ENCODE measurements around the gene SEC23A. TPM values are rescaled to one million over a fixed set of nuclear protein-coding genes. Genes with fewer than 3 reads are reported as not detected.
"Not testable (repeated sequence)": the region's sequence is repeated elsewhere in the genome, so short reads cannot be mapped to it uniquely, and the experiment has no call there.

SEC23A gene
- total RNA-seq, 3 donors from 2014 or later (not counting 1 experiment from before 2014, with no cell fraction given), result 61.3 to 75.5 (median 67.8) TPM

DNA sequence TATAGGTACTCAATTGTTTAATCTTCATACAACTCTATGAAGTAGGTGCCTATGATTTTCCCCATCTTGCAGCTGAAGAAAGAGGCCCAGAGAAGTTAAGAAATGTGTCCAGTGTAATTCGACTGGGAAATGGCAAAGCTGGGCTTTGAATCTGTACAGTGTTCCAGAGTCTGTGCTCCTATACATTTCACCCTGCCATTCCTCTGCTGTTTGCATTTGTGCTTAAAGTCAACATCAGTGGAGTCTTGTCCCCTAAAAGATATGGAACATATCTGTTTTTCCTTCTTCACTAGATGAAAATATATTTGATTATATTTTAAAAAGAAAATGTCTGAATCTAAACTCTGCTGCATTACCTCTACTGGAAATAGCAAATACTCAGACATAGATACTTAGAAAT, 88.6 kb downstream of the SEC23A start:
- H3K4me1 Mint-ChIP-seq, result no peaks in the 10 kb centered on the region

DNA sequence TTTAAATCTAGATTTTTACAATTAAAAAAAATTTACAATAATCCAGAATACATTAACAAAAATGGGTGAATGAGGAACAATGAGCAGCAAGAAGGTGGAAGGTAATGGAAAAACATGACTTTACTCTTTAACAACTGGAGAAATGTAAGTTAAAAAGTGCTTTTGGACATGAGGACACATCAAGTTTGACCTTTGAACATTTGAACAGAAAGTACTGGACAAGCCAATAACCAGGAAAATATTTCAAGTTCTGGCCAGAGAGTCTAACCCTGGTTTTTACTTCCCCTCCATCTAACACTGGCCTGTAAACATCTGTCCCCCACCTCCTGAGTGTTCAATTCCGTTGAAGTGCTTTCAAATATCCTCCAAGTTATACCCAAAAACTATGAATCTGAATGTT, 94.1 kb downstream of the SEC23A start:
- H3K27ac Mint-ChIP-seq; H3K9me3 Mint-ChIP-seq; H3K4me1 ChIP-seq (ENCODE audit: control insufficient read depth, insufficient read depth, low read length); H3K36me3 Mint-ChIP-seq; H3K4me3 ChIP-seq (ENCODE audit: low read length); H3K27ac ChIP-seq (ENCODE audit: low read length); intact Hi-C loops (cut with micrococcal nuclease); H3K4me1 Mint-ChIP-seq; H3K4me3 Mint-ChIP-seq; H3K27me3 Mint-ChIP-seq (ENCODE audit: low read depth in 2 of 2); H3K9me3 ChIP-seq (ENCODE audit: control insufficient read depth, insufficient read depth, low read length); H3K27me3 ChIP-seq (ENCODE audit: control insufficient read depth, insufficient read depth, low read length); ATAC-seq; DNase-seq; H3K36me3 ChIP-seq (ENCODE audit: control insufficient read depth, insufficient read depth, low read length): not testable (repeated sequence)
- WGBS (ENCODE audit: insufficient coverage), result 89% methylated on average over 1 of the region's 1 CpG

More for the DNA sequence above, 88.6 kb downstream of the SEC23A start:
- Mint-ChIP-seq H3K27me3 (ENCODE audit: low read depth in 2 of 2) (no peaks in the 10 kb centered on the region), H3K9me3 (no peaks in the 10 kb centered on the region), H3K27ac (no peak overlapping the region), H3K36me3 (no peaks in the 10 kb centered on the region), H3K4me3 (no peak overlapping the region)
- no peak for DNase-seq
- TF ChIP-seq, protein P1, sequence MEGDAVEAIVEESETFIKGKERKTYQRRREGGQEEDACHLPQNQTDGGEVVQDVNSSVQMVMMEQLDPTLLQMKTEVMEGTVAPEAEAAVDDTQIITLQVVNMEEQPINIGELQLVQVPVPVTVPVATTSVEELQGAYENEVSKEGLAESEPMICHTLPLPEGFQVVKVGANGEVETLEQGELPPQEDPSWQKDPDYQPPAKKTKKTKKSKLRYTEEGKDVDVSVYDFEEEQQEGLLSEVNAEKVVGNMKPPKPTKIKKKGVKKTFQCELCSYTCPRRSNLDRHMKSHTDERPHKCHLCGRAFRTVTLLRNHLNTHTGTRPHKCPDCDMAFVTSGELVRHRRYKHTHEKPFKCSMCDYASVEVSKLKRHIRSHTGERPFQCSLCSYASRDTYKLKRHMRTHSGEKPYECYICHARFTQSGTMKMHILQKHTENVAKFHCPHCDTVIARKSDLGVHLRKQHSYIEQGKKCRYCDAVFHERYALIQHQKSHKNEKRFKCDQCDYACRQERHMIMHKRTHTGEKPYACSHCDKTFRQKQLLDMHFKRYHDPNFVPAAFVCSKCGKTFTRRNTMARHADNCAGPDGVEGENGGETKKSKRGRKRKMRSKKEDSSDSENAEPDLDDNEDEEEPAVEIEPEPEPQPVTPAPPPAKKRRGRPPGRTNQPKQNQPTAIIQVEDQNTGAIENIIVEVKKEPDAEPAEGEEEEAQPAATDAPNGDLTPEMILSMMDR (IDR thresholded peaks at IDR 0.05), result no peak
- intact Hi-C loops (cut with micrococcal nuclease), result no loop called here
- no peaks in the 10 kb centered on the region for H3K9me3 ChIP-seq (ENCODE audit: control insufficient read depth, insufficient read depth, low read length)
- H3K36me3 ChIP-seq (ENCODE audit: control insufficient read depth, insufficient read depth, low read length), result no peaks in the 10 kb centered on the region
- H3K27ac ChIP-seq (ENCODE audit: low read length), result no peak overlapping the region
- ATAC-seq, result no peak
- H3K4me3 ChIP-seq (ENCODE audit: low read length), result no peak overlapping the region
- H3K4me1 ChIP-seq (ENCODE audit: control insufficient read depth, insufficient read depth, low read length), result no peaks in the 10 kb centered on the region
- WGBS (ENCODE audit: insufficient coverage), result 100% methylated on average over 1 of the region's 1 CpG
- no peaks in the 10 kb centered on the region for H3K27me3 ChIP-seq (ENCODE audit: control insufficient read depth, insufficient read depth, low read length)

DNA sequence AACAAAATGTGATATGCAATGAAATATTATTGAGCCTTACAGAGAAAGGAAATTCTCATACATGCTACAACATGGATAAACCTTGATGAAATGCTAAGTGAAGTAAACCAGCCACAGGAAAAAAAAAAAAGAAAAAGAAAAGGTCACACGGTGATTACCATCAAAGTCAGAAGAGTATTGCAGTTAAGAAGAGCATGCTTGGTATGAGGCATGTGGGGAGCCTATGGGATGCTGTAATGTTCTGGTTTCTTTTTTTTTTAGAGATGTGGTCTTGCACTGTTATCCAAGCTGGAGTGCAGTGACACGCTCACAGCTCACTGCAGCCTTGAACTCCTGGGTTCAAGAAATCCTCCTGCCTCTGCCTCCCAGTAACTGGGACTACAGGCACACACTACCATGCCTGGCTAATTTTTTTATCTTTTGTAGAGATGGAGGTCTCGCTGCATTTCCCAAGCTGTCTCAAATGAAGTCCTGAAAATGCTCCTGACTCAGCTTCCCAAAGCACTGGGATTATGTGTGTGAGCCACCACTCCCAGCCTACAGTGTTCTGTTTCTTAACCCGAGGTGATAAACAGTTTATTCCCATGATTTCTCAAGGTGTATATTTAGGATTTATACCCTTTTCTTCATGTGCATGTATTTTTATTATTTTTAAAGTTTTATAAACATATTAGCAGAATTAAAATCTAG, 96.2 kb downstream of the SEC23A start:
- Mint-ChIP-seq H3K27me3 (ENCODE audit: low read depth in 2 of 2) (peaks cover 0 to 19% of the 10 kb centered on the region in 2 donors), H3K36me3 (no peaks in the 10 kb centered on the region), H3K9me3 (no peaks in the 10 kb centered on the region), H3K4me3 (no peak overlapping the region), H3K4me1 (peaks cover 0 to 8% of the 10 kb centered on the region in 2 donors), H3K27ac (no peak overlapping the region)
- no peaks in the 10 kb centered on the region for H3K36me3 ChIP-seq (ENCODE audit: control insufficient read depth, insufficient read depth, low read length)
- H3K9me3 ChIP-seq (ENCODE audit: control insufficient read depth, insufficient read depth, low read length), result no peaks in the 10 kb centered on the region
- intact Hi-C loops (cut with micrococcal nuclease), result no loop called here
- peaks cover 2% of the 10 kb centered on the region for H3K27me3 ChIP-seq (ENCODE audit: control insufficient read depth, insufficient read depth, low read length)
- H3K4me1 ChIP-seq (ENCODE audit: control insufficient read depth, insufficient read depth, low read length), result no peaks in the 10 kb centered on the region
- no peak overlapping the region for H3K4me3 ChIP-seq (ENCODE audit: low read length)
- TF ChIP-seq, protein P1 (IDR thresholded peaks at IDR 0.05), result no peak
- no peak overlapping the region for H3K27ac ChIP-seq (ENCODE audit: low read length)
- DNase-seq (no peak), ATAC-seq (no peak)
- WGBS (ENCODE audit: insufficient coverage), result 78% methylated on average over 3 of the region's 4 CpGs

DNA sequence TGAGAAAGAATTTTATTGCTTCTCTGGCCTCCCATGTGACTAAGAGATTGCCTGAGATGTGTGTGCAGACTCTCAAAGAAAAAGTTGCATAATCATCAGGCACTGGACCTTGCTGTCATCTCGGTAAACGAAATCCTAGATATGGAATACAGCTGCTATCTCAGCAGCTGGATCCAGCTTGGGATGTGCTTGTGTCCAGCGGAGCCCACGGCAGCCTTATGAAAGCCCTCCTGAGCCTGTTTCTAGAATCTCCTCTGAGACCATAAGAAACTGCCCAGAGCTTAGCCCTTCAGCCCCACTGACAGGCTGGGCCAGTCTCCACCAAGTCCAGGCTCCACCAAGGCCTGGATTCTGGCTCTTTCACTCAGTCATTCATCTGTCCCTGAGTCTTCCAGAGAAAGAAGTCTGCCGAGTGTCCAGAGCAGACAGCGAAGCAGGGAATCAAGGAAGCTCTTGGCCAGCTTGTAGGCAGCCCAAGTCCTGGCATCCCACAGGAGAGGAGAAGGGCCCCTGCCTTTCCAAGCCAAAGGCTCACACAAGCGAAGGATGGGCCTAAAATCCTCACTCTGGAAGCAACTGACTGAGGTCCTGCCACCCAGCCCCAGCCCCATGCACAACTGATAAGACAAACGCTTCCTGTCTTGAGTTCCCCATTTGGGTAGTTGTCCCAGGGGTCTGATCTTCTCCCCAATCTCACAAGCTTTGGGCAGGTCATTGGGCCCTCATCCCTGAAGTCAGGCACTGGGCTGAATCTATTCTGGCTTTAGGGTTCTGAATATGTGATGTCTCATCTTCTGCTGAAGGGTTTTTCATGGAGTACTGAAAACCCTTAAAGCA, 97.8 kb downstream of the SEC23A start:
- Histone ChIP-seq H3K27me3 (ENCODE audit: control insufficient read depth, insufficient read depth, low read length) (peaks cover 2% of the 10 kb centered on the region), H3K27ac (ENCODE audit: low read length) (no peak overlapping the region), H3K9me3 (ENCODE audit: control insufficient read depth, insufficient read depth, low read length) (no peaks in the 10 kb centered on the region), H3K4me1 (ENCODE audit: control insufficient read depth, insufficient read depth, low read length) (no peaks in the 10 kb centered on the region), H3K36me3 (ENCODE audit: control insufficient read depth, insufficient read depth, low read length) (no peaks in the 10 kb centered on the region), H3K4me3 (ENCODE audit: low read length) (no peak overlapping the region)
- Mint-ChIP-seq H3K27ac (no peak overlapping the region), H3K9me3 (no peaks in the 10 kb centered on the region), H3K27me3 (ENCODE audit: low read depth in 2 of 2) (peaks cover 0 to 19% of the 10 kb centered on the region in 2 donors), H3K36me3 (no peaks in the 10 kb centered on the region), H3K4me3 (no peak overlapping the region), H3K4me1 (peaks cover 0 to 8% of the 10 kb centered on the region in 2 donors)
- ATAC-seq (no peak), DNase-seq (no peak)
- 89% methylated on average over 8 of the region's 8 CpGs for WGBS (ENCODE audit: insufficient coverage)
- TF ChIP-seq, protein P1 (IDR thresholded peaks at IDR 0.05), result no peak
- intact Hi-C loops (cut with micrococcal nuclease), result no loop called here

Measured in natural killer cell (primary cell).